ENCODE results near the gene TAAR6. TPM values are rescaled to one million over a fixed set of nuclear protein-coding genes. Genes with fewer than 3 reads are reported as not detected.

Gene TAAR6
- total and polyA plus RNA-seq, 9 donors: not detected

GRCh38 chr6:132612449-132613108, 42.5 kb downstream of the TAAR6 start:
- no CpG with 5 or more reads among the region's 4 CpGs for WGBS (ENCODE audit: insufficient coverage)
- Histone ChIP-seq H3K27ac (ENCODE audit: low read length) (no peak overlapping the region), H3K36me3 (ENCODE audit: control insufficient read depth, insufficient read depth, low read length) (no peaks in the 10 kb centered on the region), H3K4me3 (ENCODE audit: low read length) (no peak overlapping the region), H3K9me3 (replicated peaks; ENCODE audit: control insufficient read depth, low read depth, low read length) (no peaks in the 10 kb centered on the region), H3K27me3 (ENCODE audit: control insufficient read depth, insufficient read depth, low read length) (no peaks in the 10 kb centered on the region), H3K4me1 (ENCODE audit: control insufficient read depth, insufficient read depth, low read length) (no peaks in the 10 kb centered on the region)
- DNase-seq: no peak

DNA sequence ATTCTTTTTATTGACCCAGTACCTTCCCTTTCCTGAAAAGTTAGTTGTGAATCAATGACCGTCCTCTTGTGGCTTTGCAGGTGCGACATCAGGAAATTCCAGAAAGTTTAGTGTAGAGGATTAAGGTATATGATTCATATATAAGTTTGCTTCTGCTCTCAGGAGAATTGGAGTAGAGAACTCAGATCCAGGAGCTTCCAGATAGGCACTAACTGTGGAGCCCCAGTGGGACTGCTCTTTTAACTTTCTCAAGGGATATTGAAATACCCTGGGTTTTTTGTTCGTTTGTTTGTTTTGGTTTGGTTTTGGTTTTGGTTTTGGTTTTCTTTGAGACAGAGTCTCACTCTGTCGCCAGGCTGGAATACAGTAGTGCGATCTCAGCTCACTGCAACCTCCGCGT, 44.4 kb downstream of the TAAR6 start:
- no peaks in the 10 kb centered on the region for H3K36me3 ChIP-seq (ENCODE audit: control insufficient read depth, insufficient read depth, low read length)
- H3K27me3 ChIP-seq (ENCODE audit: control insufficient read depth, insufficient read depth, low read length): no peaks in the 10 kb centered on the region
- no peak overlapping the region for H3K4me3 ChIP-seq (ENCODE audit: low read length)
- WGBS (ENCODE audit: insufficient coverage): no CpG with 5 or more reads among the region's 7 CpGs
- no peak overlapping the region for H3K27ac ChIP-seq (ENCODE audit: low read length)
- DNase-seq: no peak
- H3K4me1 ChIP-seq (ENCODE audit: control insufficient read depth, insufficient read depth, low read length): no peaks in the 10 kb centered on the region
- no peaks in the 10 kb centered on the region for H3K9me3 ChIP-seq (replicated peaks; ENCODE audit: control insufficient read depth, low read depth, low read length)

DNA sequence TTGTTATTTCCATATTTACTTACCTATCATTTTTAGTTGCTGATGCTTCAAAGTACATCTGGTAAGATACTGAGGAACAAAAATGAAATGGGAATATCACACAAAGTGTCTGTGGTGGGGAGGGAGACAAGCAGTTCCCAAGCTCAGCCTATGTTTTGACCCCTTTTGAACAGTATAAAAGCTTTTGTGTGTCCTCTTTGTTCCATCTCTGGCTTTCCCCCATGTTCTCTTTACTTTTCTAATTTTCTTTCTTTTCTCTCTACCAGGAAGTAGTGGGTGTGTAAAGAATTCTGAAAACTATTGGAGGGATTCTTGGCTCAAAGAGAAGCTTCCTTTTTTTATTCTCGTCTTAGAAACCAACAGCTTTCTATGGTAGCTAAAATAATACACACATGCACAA, 46.6 kb downstream of the TAAR6 start:
- WGBS (ENCODE audit: insufficient coverage): no CpG with 5 or more reads among the region's 1 CpG
- DNase-seq: no peak
- H3K27me3 ChIP-seq (ENCODE audit: control insufficient read depth, insufficient read depth, low read length): no peaks in the 10 kb centered on the region

More for the DNA sequence above, 46.6 kb downstream of the TAAR6 start:
- no peaks in the 10 kb centered on the region for H3K36me3 ChIP-seq (ENCODE audit: control insufficient read depth, insufficient read depth, low read length)
- no peak overlapping the region for H3K4me3 ChIP-seq (ENCODE audit: low read length)
- H3K4me1 ChIP-seq (ENCODE audit: control insufficient read depth, insufficient read depth, low read length): no peaks in the 10 kb centered on the region
- H3K9me3 ChIP-seq (replicated peaks; ENCODE audit: control insufficient read depth, low read depth, low read length): no peaks in the 10 kb centered on the region
- H3K27ac ChIP-seq (ENCODE audit: low read length): no peak overlapping the region

Other genes starting within 250 kb of the TAAR6 start
- 3.1 TPM for gene MOXD1, start 168.8 kb upstream of the TAAR6 start, total RNA-seq
- gene MOXD1, start 168.8 kb upstream of the TAAR6 start, polyA plus RNA-seq (ENCODE audit: insufficient read depth in 1 of 8, insufficient read length in 8 of 8, low replicate concordance in 1 of 8): 10 to 100 TPM in 2 of 8 donors, 1 to 10 TPM in 6; 3.6 to 22.0 (median 6.8) TPM
- 32.1 TPM for gene STX7, start 57.2 kb upstream of the TAAR6 start, total RNA-seq
- gene STX7, start 57.2 kb upstream of the TAAR6 start, polyA plus RNA-seq (ENCODE audit: insufficient read depth in 1 of 8, insufficient read length in 8 of 8, low replicate concordance in 1 of 8): 10 to 100 TPM; 28.6 to 40.1 (median 31.6) TPM
- gene TAAR9, start 32.0 kb upstream of the TAAR6 start, total RNA-seq: not detected
- not detected for gene TAAR9, start 32.0 kb upstream of the TAAR6 start, polyA plus RNA-seq (ENCODE audit: insufficient read depth in 1 of 8, insufficient read length in 8 of 8, low replicate concordance in 1 of 8)
- gene TAAR8, start 17.6 kb upstream of the TAAR6 start, total RNA-seq: not detected
- not detected for gene TAAR8, start 17.6 kb upstream of the TAAR6 start, polyA plus RNA-seq (ENCODE audit: insufficient read depth in 1 of 8, insufficient read length in 8 of 8, low replicate concordance in 1 of 8)
- not detected for gene TAAR5, start 19.4 kb downstream of the TAAR6 start, total RNA-seq
- not detected for gene TAAR5, start 19.4 kb downstream of the TAAR6 start, polyA plus RNA-seq (ENCODE audit: insufficient read depth in 1 of 8, insufficient read length in 8 of 8, low replicate concordance in 1 of 8)
- gene TAAR2, start 54.0 kb downstream of the TAAR6 start, total RNA-seq: not detected
- gene TAAR2, start 54.0 kb downstream of the TAAR6 start, polyA plus RNA-seq (ENCODE audit: insufficient read depth in 1 of 8, insufficient read length in 8 of 8, low replicate concordance in 1 of 8): not detected
- gene TAAR1, start 88.9 kb downstream of the TAAR6 start, total RNA-seq: not detected
- not detected for gene TAAR1, start 88.9 kb downstream of the TAAR6 start, polyA plus RNA-seq (ENCODE audit: insufficient read depth in 1 of 8, insufficient read length in 8 of 8, low replicate concordance in 1 of 8)
- gene VNN1, start 143.7 kb downstream of the TAAR6 start, total RNA-seq: 0.13 TPM
- under 1 TPM; 0.08 to 0.64 (median 0.26) TPM for gene VNN1, start 143.7 kb downstream of the TAAR6 start, polyA plus RNA-seq (ENCODE audit: insufficient read depth in 1 of 8, insufficient read length in 8 of 8, low replicate concordance in 1 of 8)
- 0.44 TPM for gene VNN2, start 187.6 kb downstream of the TAAR6 start, total RNA-seq
- 1 to 10 TPM in 3 of 8 donors, under 1 TPM in 5; 0.25 to 1.2 (median 0.67) TPM for gene VNN2, start 187.6 kb downstream of the TAAR6 start, polyA plus RNA-seq (ENCODE audit: insufficient read depth in 1 of 8, insufficient read length in 8 of 8, low replicate concordance in 1 of 8)
- 12.1 TPM for gene SLC18B1, start 228.3 kb downstream of the TAAR6 start, total RNA-seq
- gene SLC18B1, start 228.3 kb downstream of the TAAR6 start, polyA plus RNA-seq (ENCODE audit: insufficient read depth in 1 of 8, insufficient read length in 8 of 8, low replicate concordance in 1 of 8): 10 to 100 TPM in 4 of 8 donors, 1 to 10 TPM in 4; 8.0 to 14.2 (median 10.3) TPM
- gene RPS12, start 244.2 kb downstream of the TAAR6 start, total RNA-seq: 3,293 TPM
- 1,000 to 10,000 TPM; 2,267 to 3,202 (median 2,616) TPM for gene RPS12, start 244.2 kb downstream of the TAAR6 start, polyA plus RNA-seq (ENCODE audit: insufficient read depth in 1 of 8, insufficient read length in 8 of 8, low replicate concordance in 1 of 8)

All from muscle of leg (tissue), 11 donors.